Neural progenitor cell (in vitro differentiated cells): Measurements from ENCODE around the gene BLOC1S3.

Source experiments
- CTCF ChIP-seq: fragments of 200-600 bp; sonication (generic); IDR thresholded peaks from 2 replicates; pipeline ENCODE4 v1.5.1; 2017; ENCODE audit warnings: antibody characterized with exemption, mild to moderate bottlenecking
- EZH2 ChIP-seq: fragments of 200-600 bp; sonication (generic); IDR thresholded peaks from 2 replicates; pipeline ENCODE4 v1.6.1; 2017; ENCODE audit warnings: antibody characterized with exemption, mild to moderate bottlenecking, moderate library complexity

- TF ChIP-seq CTCF (no peak), EZH2 (no peak)
These were observed 745 bp upstream of the BLOC1S3 start, which contains the start of gene TRAPPC6A for GRCh38 chr19:45177817-45178261.
